IMR-90 (cell line): ENCODE data around the gene ELOB. TPM values are rescaled to one million over a fixed set of nuclear protein-coding genes. Genes with fewer than 3 reads are reported as not detected.

Experiments used
- ATAC-seq: fragments of 200-7000 bp; cut with Tn5 transposase; 2 replicates; pipeline ENCODE4 v1.9.1; 2020; ENCODE audit warnings: low read depth, mild to moderate bottlenecking, moderate library complexity
- BruUV-seq: library from RNA; stranded (reverse); fragments of 400-500 nt; replicated peaks from 2 replicates; lab custom pipeline; 2021; lab: Mats Ljungman, UMichigan
- CTCF ChIA-PET: fragments of 300-600 bp; formaldehyde crosslinking; extraction: SDS; loops from one replicate; lab custom pipeline; 2021; ENCODE audit warnings: antibody characterized with exemption; lab: Yijun Ruan, JAX
- POLR2A ChIA-PET: fragments of 300-600 bp; sonication (Branson Sonifier 250); formaldehyde crosslinking; loops from one replicate; lab custom pipeline; 2022; ENCODE audit warnings: antibody characterized with exemption; ENCODE audit not compliant: unreplicated experiment; lab: Charles Lee
- DNase-seq: peaks from one replicate; pipeline ENCODE4 v3.0.0; 2013
- H2AFZ ChIP-seq: replicated peaks from 2 replicates; pipeline ENCODE3; 2013; ENCODE audit warnings: low read length, mild to moderate bottlenecking; ENCODE audit not compliant: poor library complexity
- H2AK5ac ChIP-seq: 2 replicates; pipeline ENCODE4 v1.6.1; 2013; ENCODE audit warnings: low read depth, low read length, inconsistent platforms
- H2AK9ac ChIP-seq: replicated peaks from 2 replicates; pipeline ENCODE3; 2013; ENCODE audit warnings: mild to moderate bottlenecking, low read depth, low read length, moderate library complexity; ENCODE audit not compliant: poor library complexity
- H2BK120ac ChIP-seq: 2 replicates; pipeline ENCODE4 v1.6.1; 2013; ENCODE audit warnings: low read depth, low read length, inconsistent platforms
- H2BK15ac ChIP-seq: 3 replicates; pipeline ENCODE4 v1.6.1; 2013; ENCODE audit warnings: low read depth, low read length, inconsistent platforms
- H2BK20ac ChIP-seq: 2 replicates; pipeline ENCODE4 v1.6.1; 2013; ENCODE audit warnings: low read depth, mild to moderate bottlenecking, inconsistent platforms, low read length, moderate library complexity
- H2BK5ac ChIP-seq: 2 replicates; pipeline ENCODE4 v1.6.1; 2013; ENCODE audit warnings: mild to moderate bottlenecking, low read depth, low read length, inconsistent platforms; ENCODE audit not compliant: poor library complexity, severe bottlenecking
- H3K14ac ChIP-seq: replicated peaks from 2 replicates; pipeline ENCODE4 v1.6.1; 2013; ENCODE audit warnings: low read depth, low read length, inconsistent platforms
- H3K18ac ChIP-seq: 2 replicates; pipeline ENCODE4 v1.6.1; 2013; ENCODE audit warnings: low read depth, low read length, control low read depth
- H3K23ac ChIP-seq: 2 replicates; pipeline ENCODE4 v1.6.1; 2013; ENCODE audit warnings: low read depth, low read length, inconsistent platforms
- H3K27ac ChIP-seq: 2 replicates; pipeline ENCODE4 v1.5.1; 2013; ENCODE audit warnings: mild to moderate bottlenecking, control low read depth, low read length; ENCODE audit not compliant: insufficient read depth
- H3K27me3 ChIP-seq: 2 replicates; pipeline ENCODE4 v1.6.1; 2013; ENCODE audit warnings: low read length; ENCODE audit not compliant: control insufficient read depth, insufficient read depth
- H3K36me3 ChIP-seq: 2 replicates; pipeline ENCODE4 v1.6.1; 2013; ENCODE audit warnings: low read length, mixed read lengths; ENCODE audit not compliant: control insufficient read depth, insufficient read depth
- H3K4ac ChIP-seq: 2 replicates; pipeline ENCODE4 v1.6.1; 2013; ENCODE audit warnings: low read depth, low read length, inconsistent platforms
- H3K4me1 ChIP-seq: 2 replicates; pipeline ENCODE4 v1.6.1; 2013; ENCODE audit warnings: low read length, mixed read lengths; ENCODE audit not compliant: control insufficient read depth, insufficient read depth
- H3K4me2 ChIP-seq: 2 replicates; pipeline ENCODE4 v1.6.1; 2013; ENCODE audit warnings: low read depth, mild to moderate bottlenecking, control low read depth, low read length, moderate library complexity
- H3K4me3 ChIP-seq: 2 replicates; pipeline ENCODE4 v1.5.1; 2013; ENCODE audit warnings: low read depth, mild to moderate bottlenecking, control low read depth, low read length, moderate library complexity; ENCODE audit not compliant: insufficient read depth
- H3K56ac ChIP-seq: 2 replicates; pipeline ENCODE4 v1.6.1; 2013; ENCODE audit warnings: low read length, inconsistent platforms; ENCODE audit not compliant: insufficient read depth; ENCODE audit errors: extremely low read depth
- H3K79me1 ChIP-seq, 2 experiments: 2 replicates each; pipeline ENCODE4 v1.6.1; 2013; ENCODE audit warnings: low read length in 2 of 2, inconsistent platforms in 1 of 2, low read depth in 1 of 2
- H3K9ac ChIP-seq: 2 replicates; pipeline ENCODE4 v1.6.1; 2013; ENCODE audit warnings: low read depth, low read length, control low read depth
- H3K9me1 ChIP-seq: 2 replicates; pipeline ENCODE4 v1.6.1; 2013; ENCODE audit warnings: low read length, inconsistent platforms; ENCODE audit not compliant: insufficient read depth
- H3K9me3 ChIP-seq: 2 replicates; pipeline ENCODE4 v1.6.1; 2013; ENCODE audit warnings: low read length; ENCODE audit not compliant: control insufficient read depth, insufficient read depth
- H4K20me1 ChIP-seq: 2 replicates; pipeline ENCODE4 v1.6.1; 2013; ENCODE audit warnings: low read length, inconsistent platforms; ENCODE audit not compliant: insufficient read depth
- H4K5ac ChIP-seq: 2 replicates; pipeline ENCODE4 v1.6.1; 2013; ENCODE audit warnings: mild to moderate bottlenecking, low read depth, low read length, control low read depth
- H4K8ac ChIP-seq, 2 experiments: 2 replicates each; pipeline ENCODE4 v1.6.1; 2013; ENCODE audit warnings: low read depth in 2 of 2, low read length in 2 of 2, control low read depth in 1 of 2, inconsistent platforms in 1 of 2
- H4K91ac ChIP-seq: 2 replicates; pipeline ENCODE4 v1.6.1; 2013; ENCODE audit warnings: low read depth, low read length, inconsistent platforms; ENCODE audit not compliant: insufficient read depth
- BHLHE40 ChIP-seq: fragments of 150-350 bp; IDR thresholded peaks from 2 replicates; pipeline ENCODE4 v1.6.1; 2016; ENCODE audit warnings: mild to moderate bottlenecking, low read depth, low read length
- CEBPB ChIP-seq: IDR thresholded peaks from 2 replicates; pipeline ENCODE4 v1.6.1; 2012; ENCODE audit warnings: low read depth, low read length, improper control_type of control experiment
- CHD1 ChIP-seq: IDR thresholded peaks from 2 replicates; pipeline ENCODE4 v1.6.1; 2012; ENCODE audit warnings: low read depth, low read length, improper control_type of control experiment
- CTCF ChIP-seq: conservative IDR thresholded peaks from 2 replicates; pipeline ENCODE4 v1.5.1; 2012; ENCODE audit warnings: mild to moderate bottlenecking, low read depth, low read length, improper control_type of control experiment
- FOS ChIP-seq: fragments of 150-350 bp; IDR thresholded peaks from 2 replicates; pipeline ENCODE4 v1.6.1; 2016; ENCODE audit warnings: low read depth, low read length
- MAFK ChIP-seq: IDR thresholded peaks from 2 replicates; pipeline ENCODE4 v1.6.1; 2012; ENCODE audit warnings: low read depth, low read length, improper control_type of control experiment
- MAZ ChIP-seq: IDR thresholded peaks from 2 replicates; pipeline ENCODE4 v1.6.1; 2012; ENCODE audit warnings: low read depth, mild to moderate bottlenecking, low read length, improper control_type of control experiment, moderate library complexity, borderline replicate concordance
- MXI1 ChIP-seq: IDR thresholded peaks from 2 replicates; pipeline ENCODE4 v1.6.1; 2012; ENCODE audit warnings: low read depth, mild to moderate bottlenecking, low read length, moderate library complexity, borderline replicate concordance
- NFE2L2 ChIP-seq: fragments of 150-350 bp; IDR thresholded peaks from 2 replicates; pipeline ENCODE4 v1.6.1; 2016; ENCODE audit warnings: low read depth, mild to moderate bottlenecking, low read length
- POLR2A ChIP-seq: IDR thresholded peaks from 2 replicates; pipeline ENCODE4 v1.6.1; 2012; ENCODE audit warnings: mild to moderate bottlenecking, low read depth, low read length
- RAD21 ChIP-seq: IDR thresholded peaks from 2 replicates; pipeline ENCODE4 v1.6.1; 2012; ENCODE audit warnings: low read length, improper control_type of control experiment
- RFX5 ChIP-seq: IDR thresholded peaks from 2 replicates; pipeline ENCODE4 v1.8.0; 2012; ENCODE audit warnings: low read depth, mild to moderate bottlenecking, low read length, moderate library complexity
- SMC3 ChIP-seq: fragments of 150-350 bp; IDR thresholded peaks from 2 replicates; pipeline ENCODE4 v1.6.1; 2016; ENCODE audit warnings: low read depth, mild to moderate bottlenecking, antibody characterized with exemption, low read length, moderate library complexity
- USF2 ChIP-seq: fragments of 150-350 bp; IDR thresholded peaks from 2 replicates; pipeline ENCODE4 v1.6.1; 2017; ENCODE audit warnings: mild to moderate bottlenecking, antibody characterized with exemption, low read length, low read depth
- WGBS, 2 experiments: methylation state at CpG; one replicate each; pipeline versions ENCODE4 v1.1.5 to v1.1.7; 2013; ENCODE audit warnings: missing lambda C conversion rate in 2 of 2; ENCODE audit not compliant: insufficient read length in 1 of 2; ENCODE audit errors: extremely low coverage in 2 of 2; 5-methylcytosine and 5-hydroxymethylcytosine counted together
- dilution Hi-C: fragments of 300-500 bp; cut with HindIII; formaldehyde crosslinking; loops from one replicate; pipeline ENCODE4 v1.14.3; 2018; ENCODE audit warnings: low sequenced_read_pairs; ENCODE audit not compliant: unreplicated experiment
- in situ Hi-C: fragments of 300-500 bp; cut with MboI; formaldehyde crosslinking; loops from 3 replicates; pipeline ENCODE4 v1.14.3; 2019; ENCODE audit warnings: low sequenced_read_pairs, inconsistent platforms, mixed read lengths
- intact Hi-C: fragments of 100-400 bp; cut with micrococcal nuclease; formaldehyde crosslinking; loops from 2 replicates; pipeline ENCODE4 v1.10.0; 2022
- polyA plus RNA-seq, 3 experiments: library from polyadenylated mRNA; depleted of rRNA; stranded (reverse); fragments of >200 nt; gene quantifications; 2 replicates each; pipeline ENCODE4 v1.2.3, GENCODE V29; 2012; ENCODE audit warnings: low replicate concordance in 1 of 3
- total RNA-seq: library from RNA; depleted of rRNA; stranded (reverse); fragments of >200 nt; gene quantifications from 2 replicates; pipeline ENCODE4 v1.2.3, GENCODE V29; 2012

Gene ELOB
- total and polyA plus RNA-seq, 2 of the 4 experiments (the other 2 are of a cell fraction): 442 to 5,859 TPM

GRCh38 chr16:2774161-2774891 is 2.8 kb downstream of the ELOB start:
- H3K27me3 ChIP-seq: no peaks in the 10 kb centered on the region
- TF ChIP-seq MAZ: no peak
- TF ChIP-seq CHD1: no peak
- TF ChIP-seq POLR2A: no peak
- no peak for TF ChIP-seq FOS
- TF ChIP-seq RAD21: no peak
- TF ChIP-seq MXI1: no peak
- TF ChIP-seq USF2: no peak
- TF ChIP-seq CTCF: no peak
- no peak for TF ChIP-seq MAFK
- no peak for TF ChIP-seq SMC3
- no peak for TF ChIP-seq NFE2L2
- TF ChIP-seq BHLHE40: no peak
- no peak for TF ChIP-seq RFX5
- no peak for TF ChIP-seq CEBPB
- H2BK120ac ChIP-seq: no peak overlapping the region
- H3K4me3 ChIP-seq: no peak overlapping the region
- H3K36me3 ChIP-seq: peaks cover 56% of the 10 kb centered on the region
- H2AK9ac ChIP-seq: no peak overlapping the region
- no peak overlapping the region for H2BK15ac ChIP-seq
- no peak overlapping the region for H4K91ac ChIP-seq
- CTCF ChIA-PET: no interaction called here
- no peak overlapping the region for H2AK5ac ChIP-seq
- H3K79me1 ChIP-seq: peaks cover 21 to 95% of the 10 kb centered on the region in 2 experiments
- peaks cover 66% of the 10 kb centered on the region for H4K20me1 ChIP-seq
- WGBS, 2 experiments: 50% methylated on average over 2 of the region's 7 CpGs; no CpG with 5 or more reads in 1 of the 2 experiments
- peak overlapping the region; percentile 23; the same call in 1 of the 2 replicates for H3K23ac ChIP-seq
- BruUV-seq: no TSS peak
- in situ Hi-C loops (no loop called here), intact Hi-C loops (no loop called here), dilution Hi-C loops (no loop called here)
- H3K18ac ChIP-seq: no peak overlapping the region
- H3K9me1 ChIP-seq: peaks cover 15% of the 10 kb centered on the region
- DNase-seq: no peak
- no peak overlapping the region for H4K5ac ChIP-seq
- H3K9me3 ChIP-seq: no peaks in the 10 kb centered on the region
- H3K27ac ChIP-seq: no peak overlapping the region
- H3K56ac ChIP-seq: no peak overlapping the region
- H2BK20ac ChIP-seq: no peak overlapping the region
- H3K14ac ChIP-seq: no peak overlapping the region
- no peak for ATAC-seq
- H4K8ac ChIP-seq: no peak overlapping the region
- no peak overlapping the region for H3K9ac ChIP-seq
- no peak overlapping the region for H3K4me2 ChIP-seq
- no peak overlapping the region for H3K4ac ChIP-seq
- no peak overlapping the region for H2AFZ ChIP-seq
- H2BK5ac ChIP-seq: no peak overlapping the region
- POLR2A ChIA-PET: no interaction called here
- peaks cover 12% of the 10 kb centered on the region for H3K4me1 ChIP-seq
